GM06990 (cell line): ENCODE measurements around the gene LRMDA.

Experiments
- DNase-seq: peaks from one replicate; pipeline ENCODE4 v3.0.0-alpha.2; 2011; ENCODE audit not compliant: insufficient read length; ENCODE audit errors: extremely low read depth
- H3K27me3 ChIP-seq: replicated peaks from 2 replicates; pipeline ENCODE4 v1.6.0; 2011; ENCODE audit warnings: low read length; ENCODE audit not compliant: control insufficient read depth, insufficient read depth
- H3K36me3 ChIP-seq: 2 replicates; pipeline ENCODE4 v1.5.1; 2011; ENCODE audit warnings: low read length; ENCODE audit not compliant: control insufficient read depth, insufficient read depth
- H3K4me3 ChIP-seq: replicated peaks from 2 replicates; pipeline ENCODE4 v1.5.1; 2011; ENCODE audit warnings: low read depth, mild to moderate bottlenecking, control low read depth, low read length
- TF ChIP-seq, protein P1 (sequence below): IDR thresholded peaks from 2 replicates; pipeline ENCODE4 v1.5.1; 2011; ENCODE audit warnings: low read length, control low read depth, mild to moderate bottlenecking, inconsistent platforms; ENCODE audit not compliant: insufficient read depth, poor library complexity, severe bottlenecking

The LRMDA gene

DNA sequence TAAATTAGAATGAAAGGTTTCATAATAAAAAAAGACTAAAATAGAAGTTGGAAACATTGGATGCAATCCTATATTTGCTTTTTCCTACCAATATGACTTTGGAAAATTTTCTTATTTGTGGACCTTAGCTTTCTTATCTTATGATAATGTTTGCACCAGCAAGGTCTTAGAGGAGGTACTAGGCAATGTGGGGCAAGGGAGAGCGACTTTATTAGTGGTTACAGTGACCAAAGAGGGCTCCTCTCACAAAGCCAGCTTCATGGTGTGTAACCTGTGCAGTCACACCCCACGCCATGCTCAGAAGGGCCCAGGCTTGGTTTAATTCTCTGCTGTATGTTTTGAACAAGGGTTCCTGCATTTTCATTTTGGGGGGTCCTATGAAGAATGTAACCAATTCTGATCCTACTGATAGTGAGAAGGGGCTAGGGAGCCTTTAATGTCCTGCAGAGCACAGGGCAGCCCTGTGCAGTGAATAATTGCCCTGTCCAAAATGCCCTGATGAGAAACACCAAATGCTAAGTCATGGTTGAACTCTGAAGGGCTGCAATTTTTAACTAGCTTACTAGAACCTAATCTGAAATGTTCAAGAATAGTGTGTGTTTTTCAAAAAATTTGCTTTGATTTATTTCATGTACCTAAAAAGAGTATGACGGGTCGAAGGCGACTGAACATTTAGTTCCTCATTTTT, 1047.8 kb downstream of the LRMDA start:
- TF ChIP-seq, protein P1, sequence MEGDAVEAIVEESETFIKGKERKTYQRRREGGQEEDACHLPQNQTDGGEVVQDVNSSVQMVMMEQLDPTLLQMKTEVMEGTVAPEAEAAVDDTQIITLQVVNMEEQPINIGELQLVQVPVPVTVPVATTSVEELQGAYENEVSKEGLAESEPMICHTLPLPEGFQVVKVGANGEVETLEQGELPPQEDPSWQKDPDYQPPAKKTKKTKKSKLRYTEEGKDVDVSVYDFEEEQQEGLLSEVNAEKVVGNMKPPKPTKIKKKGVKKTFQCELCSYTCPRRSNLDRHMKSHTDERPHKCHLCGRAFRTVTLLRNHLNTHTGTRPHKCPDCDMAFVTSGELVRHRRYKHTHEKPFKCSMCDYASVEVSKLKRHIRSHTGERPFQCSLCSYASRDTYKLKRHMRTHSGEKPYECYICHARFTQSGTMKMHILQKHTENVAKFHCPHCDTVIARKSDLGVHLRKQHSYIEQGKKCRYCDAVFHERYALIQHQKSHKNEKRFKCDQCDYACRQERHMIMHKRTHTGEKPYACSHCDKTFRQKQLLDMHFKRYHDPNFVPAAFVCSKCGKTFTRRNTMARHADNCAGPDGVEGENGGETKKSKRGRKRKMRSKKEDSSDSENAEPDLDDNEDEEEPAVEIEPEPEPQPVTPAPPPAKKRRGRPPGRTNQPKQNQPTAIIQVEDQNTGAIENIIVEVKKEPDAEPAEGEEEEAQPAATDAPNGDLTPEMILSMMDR: no peak
- Histone ChIP-seq H3K36me3 (no peaks in the 10 kb centered on the region), H3K27me3 (no peaks in the 10 kb centered on the region), H3K4me3 (no peak overlapping the region)
- no peak for DNase-seq

DNA sequence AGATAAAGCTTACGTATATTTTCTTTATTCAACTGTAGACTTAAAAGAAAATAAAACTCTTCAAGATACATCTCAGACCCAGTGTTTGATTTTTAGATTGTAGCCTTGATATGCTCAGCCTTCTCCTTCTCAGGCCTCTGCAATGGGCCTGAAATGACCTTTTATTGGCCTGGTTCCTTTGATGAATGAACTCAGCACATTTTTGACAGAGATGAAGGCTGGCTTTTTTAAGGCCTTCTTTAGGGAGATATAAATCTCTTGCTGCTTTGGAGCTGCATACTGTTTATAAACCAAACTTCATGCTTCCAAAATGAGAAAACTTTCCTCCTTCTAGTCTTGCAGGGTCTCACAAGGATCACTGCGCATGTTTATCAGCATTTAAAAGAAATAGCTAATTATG, 1049.8 kb downstream of the LRMDA start:
- no peaks in the 10 kb centered on the region for H3K36me3 ChIP-seq
- no peak for DNase-seq
- H3K4me3 ChIP-seq: no peak overlapping the region
- TF ChIP-seq, protein P1: no peak
- no peaks in the 10 kb centered on the region for H3K27me3 ChIP-seq

DNA sequence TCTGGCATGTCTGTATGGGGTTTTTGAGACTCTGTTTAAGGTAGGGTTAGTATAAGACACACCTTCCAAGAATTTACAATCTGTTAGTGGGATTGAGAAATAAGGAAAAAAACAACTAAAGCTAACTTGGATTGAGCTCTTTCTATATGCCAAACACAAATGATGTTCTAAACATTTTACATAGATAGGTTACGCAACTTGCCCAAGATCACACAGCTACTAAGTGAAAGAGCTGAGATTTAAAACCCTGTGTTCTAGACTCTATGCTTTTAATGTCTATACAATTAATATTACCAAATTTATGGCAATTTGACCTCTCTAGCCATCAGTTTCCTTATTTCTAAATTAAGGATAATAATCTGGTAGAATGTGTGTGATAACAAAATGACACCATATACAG, 1056.2 kb downstream of the LRMDA start:
- Histone ChIP-seq H3K4me3 (no peak overlapping the region), H3K27me3 (no peaks in the 10 kb centered on the region), H3K36me3 (no peaks in the 10 kb centered on the region)
- no peak for DNase-seq
- TF ChIP-seq, protein P1: no peak

DNA sequence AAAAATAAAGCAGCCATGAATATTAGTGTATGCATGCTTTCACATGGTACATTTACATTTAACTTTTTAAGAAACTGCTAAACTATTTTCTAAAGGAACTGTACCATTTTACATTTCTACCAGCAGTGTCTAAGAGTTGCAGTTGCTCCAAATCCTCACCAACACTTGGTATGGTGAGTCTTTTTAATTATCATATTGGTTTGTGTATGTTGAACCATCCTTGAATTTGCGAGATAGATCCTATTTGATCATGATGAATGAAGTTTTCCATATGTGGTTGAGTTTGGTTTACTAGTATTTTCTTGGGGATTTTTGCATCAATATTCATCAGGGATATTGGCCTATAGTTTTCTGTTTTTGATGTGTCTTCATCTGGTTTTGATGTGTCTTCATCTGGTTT, 1057.2 kb downstream of the LRMDA start:
- no peak for DNase-seq
- no peaks in the 10 kb centered on the region for H3K36me3 ChIP-seq
- TF ChIP-seq, protein P1: no peak
- no peaks in the 10 kb centered on the region for H3K27me3 ChIP-seq
- H3K4me3 ChIP-seq: no peak overlapping the region

DNA sequence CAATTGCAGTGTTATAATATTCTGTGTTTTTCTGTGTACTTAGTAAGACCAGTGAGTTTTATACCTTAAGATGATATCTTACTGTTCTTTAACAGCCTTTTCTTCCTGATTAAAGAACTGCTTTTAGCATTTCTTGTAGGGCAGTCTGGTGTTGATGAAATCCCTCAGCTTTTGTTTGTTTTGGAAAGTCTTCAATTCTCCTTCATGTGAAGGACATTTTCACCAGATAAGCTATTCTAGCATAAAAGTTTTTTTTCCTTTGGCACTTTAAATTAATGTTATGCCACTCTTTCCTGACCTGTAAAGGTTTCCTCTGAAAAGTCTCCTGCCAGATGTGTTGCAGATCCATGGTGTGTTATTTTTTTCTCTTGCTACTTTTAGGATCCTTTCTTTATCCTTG, 1059.8 kb downstream of the LRMDA start:
- Histone ChIP-seq H3K27me3 (no peaks in the 10 kb centered on the region), H3K4me3 (no peak overlapping the region), H3K36me3 (no peaks in the 10 kb centered on the region)
- DNase-seq: no peak
- TF ChIP-seq, protein P1: no peak

DNA sequence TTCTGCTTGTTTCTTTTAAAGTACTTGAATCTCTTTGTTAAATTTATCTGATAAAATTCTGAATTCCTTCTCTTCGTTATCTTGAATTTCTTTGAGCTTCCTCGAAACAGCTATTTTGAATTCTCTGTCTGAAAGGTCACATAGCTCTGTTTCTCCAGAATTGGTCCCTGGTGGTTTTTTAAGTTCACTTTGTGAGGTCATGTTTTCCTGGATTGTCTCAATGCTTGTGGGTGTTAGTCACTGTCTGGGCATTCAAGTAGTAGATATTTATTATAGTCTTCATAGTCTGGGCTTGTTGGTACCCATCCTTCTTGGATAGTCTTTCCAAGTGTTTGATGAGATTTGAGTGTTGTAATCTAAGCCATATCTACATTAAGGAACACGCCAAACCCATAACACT, 1060.6 kb downstream of the LRMDA start:
- TF ChIP-seq, protein P1: no peak
- DNase-seq: no peak
- H3K4me3 ChIP-seq: no peak overlapping the region

More for the DNA sequence above, 1060.6 kb downstream of the LRMDA start:
- no peaks in the 10 kb centered on the region for H3K36me3 ChIP-seq
- H3K27me3 ChIP-seq: no peaks in the 10 kb centered on the region
